HepG2 (cell line): ENCODE data around the gene GPATCH8. TPM values are rescaled to one million over a fixed set of nuclear protein-coding genes. Genes with fewer than 3 reads are reported as not detected.
A peak's percentile ranks its signal among the peaks of the same experiment; 100 is the strongest.

ENCODE experiments used
- ATAC-seq: fragments of 200-7000 bp; cut with Tn5 transposase; 3 replicates; pipeline ENCODE4 v1.9.1; 2020; ENCODE audit warnings: mild to moderate bottlenecking, moderate library complexity
- BruUV-seq: library from RNA; stranded (reverse); fragments of 400-500 nt; replicated peaks from 2 replicates; lab custom pipeline; 2021; lab: Mats Ljungman, UMichigan
- CTCF ChIA-PET: fragments of 300-600 bp; formaldehyde crosslinking; extraction: SDS; loops from one replicate; lab custom pipeline; 2021; ENCODE audit warnings: low total read pairs, inconsistent platforms, low intra/inter-chr PET ratio; lab: Yijun Ruan, JAX
- POLR2A ChIA-PET: fragments of 350-600 bp; sonication (Branson Sonifier 250); formaldehyde crosslinking; loops from one replicate; lab custom pipeline; 2020; ENCODE audit warnings: antibody characterized with exemption, inconsistent platforms; lab: Yijun Ruan, JAX
- DNase-seq: peaks from one replicate; pipeline ENCODE4 v3.0.0-alpha.2; 2015; ENCODE audit warnings: low spot score
- FAIRE-seq: peaks from 3 replicates; lab custom pipeline; 2011; peaks lifted over from hg19 to GRCh38; lab: Jason Lieb, UNC
- H2AFZ ChIP-seq: one replicate; pipeline ENCODE4 v1.6.1; 2011; ENCODE audit warnings: low read length, inconsistent platforms
- H3K27ac ChIP-seq: fragments of 300-600 bp; 3 replicates; pipeline ENCODE4 v1.8.0; 2011; ENCODE audit warnings: mixed run types, mild to moderate bottlenecking, mixed read lengths, low read length, inconsistent platforms; ENCODE audit not compliant: insufficient read depth; ENCODE audit errors: extremely low read length
- H3K27me3 ChIP-seq, 2 experiments: fragments of 200-600 bp in 1 of 2; 2 replicates in 1 of 2; 3 replicates in 1 of 2; pipeline versions ENCODE4 v1.6.0 to v1.8.0; 2011; ENCODE audit warnings: low read length in 2 of 2, mild to moderate bottlenecking in 2 of 2, moderate library complexity in 2 of 2, inconsistent platforms in 1 of 2; ENCODE audit not compliant: insufficient read depth in 2 of 2, control insufficient read depth in 1 of 2
- H3K36me3 ChIP-seq, 2 experiments: fragments of 200-600 bp in 1 of 2; replicated peaks in 1 of 2; 2 replicates in 1 of 2; 3 replicates in 1 of 2; pipeline versions ENCODE4 v1.5.1 to v1.8.0; 2011; ENCODE audit warnings: low read length in 2 of 2, inconsistent platforms in 1 of 2; ENCODE audit not compliant: insufficient read depth in 2 of 2, control insufficient read depth in 1 of 2
- H3K4me1 ChIP-seq: 2 replicates; pipeline ENCODE4 v1.5.1; 2012; ENCODE audit warnings: low read length, inconsistent platforms; ENCODE audit not compliant: insufficient read depth
- H3K4me2 ChIP-seq: 2 replicates; pipeline ENCODE4 v1.6.0; 2011; ENCODE audit warnings: low read depth, low read length, inconsistent platforms
- H3K4me3 ChIP-seq, 3 experiments: fragments of 200-600 bp in 1 of 3; sonication (generic), shearing (Covaris generic) in 1 of 3; replicated peaks in 1 of 3; 2 replicates each; pipeline ENCODE4 v1.5.1; 2011 to 2016; ENCODE audit warnings: low read length in 3 of 3, inconsistent platforms in 2 of 3, low read depth in 2 of 3, mild to moderate bottlenecking in 2 of 3, control low read depth in 1 of 3, mixed read lengths in 1 of 3; ENCODE audit not compliant: insufficient read depth in 1 of 3
- H3K79me2 ChIP-seq: one replicate; pipeline ENCODE4 v1.6.1; 2011; ENCODE audit warnings: low read length, inconsistent platforms; ENCODE audit not compliant: insufficient read depth
- H3K9ac ChIP-seq: 2 replicates; pipeline ENCODE4 v1.6.0; 2011; ENCODE audit warnings: mild to moderate bottlenecking, low read depth, low read length, inconsistent platforms; ENCODE audit not compliant: insufficient read depth
- H3K9me3 ChIP-seq: 2 replicates; pipeline ENCODE4 v1.5.1; 2012; ENCODE audit warnings: mild to moderate bottlenecking, low read length
- H4K20me1 ChIP-seq: 2 replicates; pipeline ENCODE4 v1.6.0; 2011; ENCODE audit warnings: inconsistent platforms, mild to moderate bottlenecking, low read length, moderate library complexity; ENCODE audit not compliant: insufficient read depth
- ADNP ChIP-seq: sonication (generic); formaldehyde crosslinking; IDR thresholded peaks from 2 replicates; pipeline ENCODE4 v1.4.0; 2020; ENCODE audit warnings: missing genetic modification reagents
- CHD4 ChIP-seq: fragments of 200-600 bp; sonication (generic); IDR thresholded peaks from 2 replicates; pipeline ENCODE4 v1.7.0; 2017; ENCODE audit warnings: mild to moderate bottlenecking, low read length, borderline replicate concordance
- FOXJ3 ChIP-seq: sonication (generic); formaldehyde crosslinking; IDR thresholded peaks from 2 replicates; pipeline ENCODE4 v1.4.0; 2020; ENCODE audit warnings: missing genetic modification reagents, mild to moderate bottlenecking, borderline replicate concordance
- HDAC2 ChIP-seq: sonication (generic); formaldehyde crosslinking; IDR thresholded peaks from 2 replicates; pipeline ENCODE4 v1.4.0; 2020; ENCODE audit warnings: missing genetic modification reagents
- HIC2 ChIP-seq: sonication (generic); formaldehyde crosslinking; IDR thresholded peaks from 2 replicates; pipeline ENCODE4 v1.9.0; 2022; ENCODE audit warnings: low read depth, missing genetic modification reagents
- HINFP ChIP-seq: sonication (generic); formaldehyde crosslinking; IDR thresholded peaks from 2 replicates; pipeline ENCODE4 v1.4.0; 2020; ENCODE audit warnings: low read depth, mild to moderate bottlenecking, missing genetic modification reagents
- HNF4G ChIP-seq, 2 experiments: sonication (generic) in 1 of 2; formaldehyde crosslinking in 1 of 2; IDR thresholded peaks; 2 replicates each; pipeline versions ENCODE4 v1.4.0 to v1.6.1; 2011 to 2020; ENCODE audit warnings: borderline replicate concordance in 2 of 2, low read depth in 2 of 2, mild to moderate bottlenecking in 2 of 2, low read length in 1 of 2, missing genetic modification reagents in 1 of 2, moderate library complexity in 1 of 2
- JUNB ChIP-seq: sonication (generic); formaldehyde crosslinking; IDR thresholded peaks from 2 replicates; pipeline ENCODE4 v1.8.0; 2022; ENCODE audit warnings: missing genetic modification reagents, mild to moderate bottlenecking, borderline replicate concordance
- KDM1A ChIP-seq: IDR thresholded peaks from 2 replicates; pipeline ENCODE4 v1.6.1; 2016; ENCODE audit warnings: missing compliant biosample characterization
- MXD3 ChIP-seq: IDR thresholded peaks from 2 replicates; pipeline ENCODE4 v1.6.1; 2016; ENCODE audit warnings: mild to moderate bottlenecking, missing biosample characterization, missing genetic modification reagents
- NCOR1 ChIP-seq: fragments of 200-600 bp; sonication (generic); IDR thresholded peaks from 2 replicates; pipeline ENCODE4 v1.7.0; 2017; ENCODE audit warnings: antibody characterized with exemption, low read length, borderline replicate concordance
- TMF1 ChIP-seq: sonication (generic); formaldehyde crosslinking; IDR thresholded peaks from 2 replicates; pipeline ENCODE4 v1.8.1; 2022; ENCODE audit warnings: low read depth, missing genetic modification reagents
- ZNF230 ChIP-seq: sonication (generic); formaldehyde crosslinking; IDR thresholded peaks from 2 replicates; pipeline ENCODE4 v1.4.0; 2020; ENCODE audit warnings: mild to moderate bottlenecking, missing genetic modification reagents
- ZNF24 ChIP-seq: fragments of 450-650 bp; IDR thresholded peaks from 2 replicates; pipeline ENCODE4 v1.6.1; 2017; ENCODE audit warnings: antibody characterized with exemption, mild to moderate bottlenecking
- ZNF460 ChIP-seq: sonication (generic); formaldehyde crosslinking; IDR thresholded peaks from 2 replicates; pipeline ENCODE4 v1.5.1; 2020; ENCODE audit warnings: missing genetic modification reagents, mild to moderate bottlenecking, borderline replicate concordance
- ZNF605 ChIP-seq: sonication (generic); formaldehyde crosslinking; IDR thresholded peaks from 2 replicates; pipeline ENCODE4 v1.8.0; 2022; ENCODE audit warnings: mild to moderate bottlenecking, missing genetic modification reagents
- ZNF616 ChIP-seq: sonication (generic); formaldehyde crosslinking; IDR thresholded peaks from 2 replicates; pipeline ENCODE4 v1.5.0; 2020; ENCODE audit warnings: low read depth, mild to moderate bottlenecking, missing genetic modification reagents
- ZNF639 ChIP-seq: conservative IDR thresholded peaks from 2 replicates; pipeline ENCODE4 v1.6.1; 2018; ENCODE audit warnings: missing genetic modification reagents
- ZNF644 ChIP-seq: IDR thresholded peaks from 2 replicates; pipeline ENCODE4 v1.6.1; 2016; ENCODE audit warnings: low read depth
- ZNF652 ChIP-seq: IDR thresholded peaks from 2 replicates; pipeline ENCODE4 v1.6.1; 2016; ENCODE audit warnings: low read depth, borderline replicate concordance
- WGBS: methylation state at CpG from one replicate; pipeline ENCODE4 v1.1.6; 2017; ENCODE audit warnings: low lambda C conversion rate; 5-methylcytosine and 5-hydroxymethylcytosine counted together
- in situ Hi-C: cut with HindIII; loops from 2 replicates; pipeline ENCODE4 v1.10.0; 2017; ENCODE audit warnings: low pct_unique_long_range_greater_than_20kb; ENCODE audit not compliant: extremely low pct_ligation_motif_present
- intact Hi-C: fragments of 100-400 bp; cut with micrococcal nuclease; formaldehyde crosslinking; loops from one replicate; pipeline ENCODE4 v1.10.0; 2022; ENCODE audit not compliant: unreplicated experiment
- polyA plus RNA-seq, 8 experiments: library from polyadenylated mRNA; depleted of rRNA in 3 of 8; stranded (reverse) in 7 of 8; unstranded in 1 of 8; fragments of >200 nt; fragmentation: Illumina TruSeq in 4 of 8; extraction: Trizol in 4 of 8; gene quantifications; 2 replicates each; pipeline versions ENCODE4 v1.2.1 to v1.2.3, GENCODE V29; 2011 to 2016; ENCODE audit warnings: low read depth in 4 of 8, missing spikeins in 1 of 8, mixed read lengths in 1 of 8; ENCODE audit not compliant: insufficient read depth in 1 of 8
- total RNA-seq, 5 experiments: library from RNA; depleted of rRNA; stranded (reverse); fragments of >200 nt; fragmentation: Illumina TruSeq; extraction: Trizol; gene quantifications; 2 replicates each; pipeline ENCODE4 v1.2.3, GENCODE V29; 2016; ENCODE audit warnings: low read depth in 1 of 5

Gene GPATCH8
- total and polyA plus RNA-seq, 2 of the 13 experiments (the other 11 are each of a cell fraction or from before 2014, with no cell fraction given): 20.7 to 21.5 TPM

- in situ Hi-C loops: no loop called here
- POLR2A ChIA-PET: no interaction called here
- TF ChIP-seq ZNF230 (CRISPR knock-in tag): no peak
- TF ChIP-seq ZNF616 (CRISPR knock-in tag): no peak
- no peak for TF ChIP-seq HDAC2
- no peak for TF ChIP-seq ZNF639 (CRISPR knock-in tag)
- 0 out of 2 replicates have a peak, but pooled peaks have one; percentile 38 for TF ChIP-seq CHD4
- TF ChIP-seq JUNB (CRISPR knock-in tag): no peak
- no peak for TF ChIP-seq FOXJ3 (CRISPR knock-in tag)
- no peak for TF ChIP-seq ZNF652 (CRISPR knock-in tag)
- no peak for TF ChIP-seq HINFP (CRISPR knock-in tag)
- no peak for TF ChIP-seq NCOR1
- TF ChIP-seq HIC2 (CRISPR knock-in tag): no peak
- TF ChIP-seq MXD3: no peak
- no peak for TF ChIP-seq ZNF605 (CRISPR knock-in tag)
- no peak for TF ChIP-seq ADNP
- TF ChIP-seq KDM1A (CRISPR knock-in tag): peak; percentile 66; the same call in 1 of the 2 replicates
- TF ChIP-seq HNF4G (IDR thresholded peaks at IDR 0.05; ENCODE audit: borderline replicate concordance, low read depth, low read length): 0 out of 2 replicates have a peak, but pooled peaks have one; percentile 15
- TF ChIP-seq HNF4G (CRISPR knock-in tag; IDR thresholded peaks at IDR 0.05; ENCODE audit: borderline replicate concordance, low read depth): no peak
- TF ChIP-seq ZNF460: 0 out of 2 replicates have a peak, but pooled peaks have one; percentile 4
- TF ChIP-seq ZNF24: no peak
- 0 out of 2 replicates have a peak, but pooled peaks have one; percentile 45 for TF ChIP-seq ZNF644 (CRISPR knock-in tag)
- no peak for TF ChIP-seq TMF1 (CRISPR knock-in tag)
Measured at GRCh38 chr17:44367231-44367979, 135.8 kb downstream of the GPATCH8 start.

More at GRCh38 chr17:44367231-44367979, 135.8 kb downstream of the GPATCH8 start:
- 35% methylated on average over 7 of the region's 7 CpGs for whole genome bisulfite sequencing
- intact Hi-C loops: no loop called here
- H4K20me1 ChIP-seq: no peaks in the 10 kb centered on the region
- CTCF ChIA-PET: no interaction called here
- no peaks in the 10 kb centered on the region for H3K79me2 ChIP-seq
- H3K4me3 ChIP-seq: no peak overlapping the region
- ATAC-seq (no peak), DNase-seq (no peak), FAIRE-seq (no peak)
- H3K9ac ChIP-seq: no peak overlapping the region
- H2AFZ ChIP-seq: no peak overlapping the region
- H3K9me3 ChIP-seq: no peaks in the 10 kb centered on the region
- H3K27ac ChIP-seq: no peak overlapping the region
- no TSS peak for BruUV-seq
- no peak overlapping the region for H3K4me2 ChIP-seq
- no peaks in the 10 kb centered on the region for H3K36me3 ChIP-seq
- peaks cover 1 to 9% of the 10 kb centered on the region in 2 experiments; a peak in 3 of 5 replicates for H3K27me3 ChIP-seq
- peaks cover 73% of the 10 kb centered on the region for H3K4me1 ChIP-seq
